Measurements from ENCODE around the gene DIPK1A. TPM values are rescaled to one million over a fixed set of nuclear protein-coding genes. Genes with fewer than 3 reads are reported as not detected.

DIPK1A gene
- total RNA-seq, 1 donor from 2014 or later = 7.2 TPM

DNA sequence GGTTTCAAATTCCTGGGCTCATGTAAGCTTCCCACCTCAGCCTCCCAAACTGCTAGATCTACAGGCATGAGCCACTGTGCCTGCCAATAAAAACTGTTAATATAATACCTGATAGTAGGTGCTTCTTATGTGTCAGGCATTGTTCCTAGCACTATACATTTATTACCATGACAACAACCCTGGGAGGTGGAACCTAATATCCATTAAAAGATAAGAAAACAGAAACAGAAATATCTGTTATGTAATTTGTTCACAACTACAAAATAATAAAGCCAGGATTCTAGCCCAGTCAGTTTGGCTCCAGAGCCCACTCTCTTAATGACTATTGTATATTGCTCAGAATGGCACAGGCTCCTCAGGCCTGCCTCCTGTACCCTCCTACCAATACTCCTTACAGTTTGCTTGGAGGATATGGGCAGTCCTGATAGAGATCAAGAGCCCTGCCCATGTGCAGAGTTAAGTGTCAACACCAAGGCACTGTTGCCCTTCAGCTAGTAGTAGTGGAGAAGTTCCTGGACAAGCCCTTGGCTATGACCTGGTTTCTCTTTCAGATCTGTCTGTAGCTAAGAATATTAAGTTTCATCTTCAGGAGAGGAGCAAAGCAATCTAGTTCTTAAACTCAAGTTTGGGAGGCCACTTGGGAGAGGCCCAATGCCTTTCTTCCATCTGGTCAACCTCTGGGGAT, 107.0 kb downstream of the DIPK1A start:
- Mint-ChIP-seq H3K36me3 (ENCODE audit: unreplicated experiment) (no peaks in the 10 kb centered on the region), H3K27ac (ENCODE audit: unreplicated experiment) (peak overlapping the region; percentile 83), H3K4me3 (ENCODE audit: unreplicated experiment) (peak overlapping the region; percentile 10), H3K9me3 (ENCODE audit: unreplicated experiment) (peaks cover 13% of the 10 kb centered on the region), H3K27me3 (ENCODE audit: unreplicated experiment) (peaks cover 7% of the 10 kb centered on the region), H3K4me1 (ENCODE audit: low read depth, unreplicated experiment) (peaks cover 16% of the 10 kb centered on the region)
- DNase-seq = no peak
- TF ChIP-seq, protein P1, sequence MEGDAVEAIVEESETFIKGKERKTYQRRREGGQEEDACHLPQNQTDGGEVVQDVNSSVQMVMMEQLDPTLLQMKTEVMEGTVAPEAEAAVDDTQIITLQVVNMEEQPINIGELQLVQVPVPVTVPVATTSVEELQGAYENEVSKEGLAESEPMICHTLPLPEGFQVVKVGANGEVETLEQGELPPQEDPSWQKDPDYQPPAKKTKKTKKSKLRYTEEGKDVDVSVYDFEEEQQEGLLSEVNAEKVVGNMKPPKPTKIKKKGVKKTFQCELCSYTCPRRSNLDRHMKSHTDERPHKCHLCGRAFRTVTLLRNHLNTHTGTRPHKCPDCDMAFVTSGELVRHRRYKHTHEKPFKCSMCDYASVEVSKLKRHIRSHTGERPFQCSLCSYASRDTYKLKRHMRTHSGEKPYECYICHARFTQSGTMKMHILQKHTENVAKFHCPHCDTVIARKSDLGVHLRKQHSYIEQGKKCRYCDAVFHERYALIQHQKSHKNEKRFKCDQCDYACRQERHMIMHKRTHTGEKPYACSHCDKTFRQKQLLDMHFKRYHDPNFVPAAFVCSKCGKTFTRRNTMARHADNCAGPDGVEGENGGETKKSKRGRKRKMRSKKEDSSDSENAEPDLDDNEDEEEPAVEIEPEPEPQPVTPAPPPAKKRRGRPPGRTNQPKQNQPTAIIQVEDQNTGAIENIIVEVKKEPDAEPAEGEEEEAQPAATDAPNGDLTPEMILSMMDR (IDR thresholded peaks at IDR 0.05; ENCODE audit: partially characterized antibody, unreplicated experiment) = no peak

DNA sequence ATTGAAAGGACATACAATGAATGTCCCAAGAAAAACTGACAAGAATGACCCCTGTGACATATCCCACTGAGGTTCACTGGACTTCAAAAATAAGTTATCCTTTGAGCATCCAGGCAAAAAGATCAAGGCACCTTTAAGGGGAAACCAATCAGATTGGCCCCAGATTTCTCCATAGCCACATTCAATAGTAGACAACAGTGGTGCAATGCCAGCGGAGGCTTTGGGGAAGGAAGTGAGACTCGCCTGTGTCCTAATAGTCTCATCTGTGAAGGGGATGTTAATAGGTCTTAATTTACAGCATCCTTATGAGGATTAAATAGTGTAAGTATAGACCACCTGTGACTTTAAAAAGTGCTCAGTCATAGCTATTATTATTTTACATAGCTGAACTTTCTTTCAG, 108.0 kb downstream of the DIPK1A start:
- DNase-seq = no peak
- peaks cover 13% of the 10 kb centered on the region for H3K9me3 Mint-ChIP-seq (ENCODE audit: unreplicated experiment)
- peaks cover 7% of the 10 kb centered on the region for H3K27me3 Mint-ChIP-seq (ENCODE audit: unreplicated experiment)
- TF ChIP-seq, protein P1 (IDR thresholded peaks at IDR 0.05; ENCODE audit: partially characterized antibody, unreplicated experiment) = no peak
- no peaks in the 10 kb centered on the region for H3K36me3 Mint-ChIP-seq (ENCODE audit: unreplicated experiment)
- peak overlapping the region; percentile 17 for H3K27ac Mint-ChIP-seq (ENCODE audit: unreplicated experiment)
- peaks cover 16% of the 10 kb centered on the region for H3K4me1 Mint-ChIP-seq (ENCODE audit: low read depth, unreplicated experiment)
- H3K4me3 Mint-ChIP-seq (ENCODE audit: unreplicated experiment) = no peak overlapping the region

DNA sequence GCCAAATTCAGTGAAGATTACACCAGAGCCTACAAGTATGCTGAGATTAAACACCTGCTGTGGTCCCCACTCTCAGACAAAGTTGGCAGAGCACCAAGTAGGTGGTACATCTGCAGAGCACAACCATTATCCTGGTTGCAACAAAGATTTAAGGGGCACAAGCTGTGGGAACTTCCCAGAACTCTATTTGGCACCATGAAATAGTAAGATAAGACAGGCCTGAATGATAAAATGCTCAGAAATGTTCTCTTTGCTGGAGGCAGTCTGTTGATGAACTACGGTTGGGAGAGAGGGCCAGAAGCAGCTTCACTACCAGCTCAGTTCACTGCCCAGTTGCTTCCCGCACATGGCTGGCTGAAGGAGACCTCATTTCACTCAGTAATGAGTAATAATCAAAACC, 109.5 kb downstream of the DIPK1A start:
- no peaks in the 10 kb centered on the region for H3K36me3 Mint-ChIP-seq (ENCODE audit: unreplicated experiment)
- peaks cover 7% of the 10 kb centered on the region for H3K27me3 Mint-ChIP-seq (ENCODE audit: unreplicated experiment)
- no peak overlapping the region for H3K4me3 Mint-ChIP-seq (ENCODE audit: unreplicated experiment)
- TF ChIP-seq, protein P1 (IDR thresholded peaks at IDR 0.05; ENCODE audit: partially characterized antibody, unreplicated experiment) = no peak
- peaks cover 14% of the 10 kb centered on the region for H3K4me1 Mint-ChIP-seq (ENCODE audit: low read depth, unreplicated experiment)
- H3K27ac Mint-ChIP-seq (ENCODE audit: unreplicated experiment) = no peak overlapping the region
- DNase-seq = no peak
- peaks cover 13% of the 10 kb centered on the region for H3K9me3 Mint-ChIP-seq (ENCODE audit: unreplicated experiment)

DNA sequence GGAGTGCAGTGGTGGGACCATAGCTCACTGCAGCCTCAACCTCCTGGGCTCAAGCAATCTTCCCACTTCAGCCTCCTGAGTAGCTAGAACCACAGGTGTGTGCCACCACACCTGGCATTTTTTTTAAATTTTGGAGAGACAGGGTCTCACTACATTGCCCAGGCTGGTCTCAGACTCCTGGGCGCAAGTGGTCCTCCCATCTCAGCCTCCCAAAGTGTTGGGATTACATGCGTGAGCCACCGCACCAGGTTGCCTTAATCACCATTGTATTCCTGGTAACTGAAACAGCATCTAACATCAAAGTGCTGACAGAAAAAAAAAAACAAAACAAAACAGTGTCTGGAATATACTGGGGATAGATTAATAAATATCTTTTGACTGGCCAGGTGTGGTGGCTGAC, 111.2 kb downstream of the DIPK1A start:
- H3K27ac Mint-ChIP-seq (ENCODE audit: unreplicated experiment) = no peak overlapping the region
- DNase-seq = no peak
- peaks cover 8% of the 10 kb centered on the region for H3K27me3 Mint-ChIP-seq (ENCODE audit: unreplicated experiment)
- no peaks in the 10 kb centered on the region for H3K36me3 Mint-ChIP-seq (ENCODE audit: unreplicated experiment)
- no peak overlapping the region for H3K4me3 Mint-ChIP-seq (ENCODE audit: unreplicated experiment)
- H3K4me1 Mint-ChIP-seq (ENCODE audit: low read depth, unreplicated experiment) = peaks cover 14% of the 10 kb centered on the region
- H3K9me3 Mint-ChIP-seq (ENCODE audit: unreplicated experiment) = peaks cover 12% of the 10 kb centered on the region
- TF ChIP-seq, protein P1 (IDR thresholded peaks at IDR 0.05; ENCODE audit: partially characterized antibody, unreplicated experiment) = no peak

DNA sequence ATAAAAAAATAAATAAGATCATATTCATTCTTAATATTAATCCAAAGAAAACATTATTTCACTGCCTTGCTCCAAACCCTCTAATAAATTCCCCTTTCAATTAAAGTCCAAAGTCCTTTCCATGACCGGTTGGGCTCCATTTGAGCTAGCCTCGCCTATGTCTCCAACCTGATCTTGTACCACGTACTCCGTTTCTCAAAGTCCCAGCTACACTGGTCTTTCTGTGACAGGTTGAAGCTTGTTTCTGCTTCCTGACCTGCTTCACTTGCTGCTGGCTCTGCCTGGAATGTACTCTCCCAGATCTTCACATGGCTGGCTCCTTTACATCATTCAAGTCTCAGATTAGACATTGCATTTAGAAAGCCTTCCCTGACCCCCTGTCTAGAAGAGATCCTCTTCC, 113.1 kb downstream of the DIPK1A start:
- H3K9me3 Mint-ChIP-seq (ENCODE audit: unreplicated experiment) = peaks cover 5% of the 10 kb centered on the region
- peaks cover 5% of the 10 kb centered on the region for H3K4me1 Mint-ChIP-seq (ENCODE audit: low read depth, unreplicated experiment)
- no peak for DNase-seq
- no peak overlapping the region for H3K27ac Mint-ChIP-seq (ENCODE audit: unreplicated experiment)
- H3K27me3 Mint-ChIP-seq (ENCODE audit: unreplicated experiment) = peaks cover 4% of the 10 kb centered on the region
- TF ChIP-seq, protein P1 (IDR thresholded peaks at IDR 0.05; ENCODE audit: partially characterized antibody, unreplicated experiment) = no peak
- H3K36me3 Mint-ChIP-seq (ENCODE audit: unreplicated experiment) = no peaks in the 10 kb centered on the region
- no peak overlapping the region for H3K4me3 Mint-ChIP-seq (ENCODE audit: unreplicated experiment)
